Psoas muscle (tissue), 8 donors: ENCODE measurements around the gene CABLES1. TPM values are rescaled to one million over a fixed set of nuclear protein-coding genes. Genes with fewer than 3 reads are reported as not detected.

Experiments
- ATAC-seq, 4 donors: fragments of 200-7000 bp; cut with Tn5 transposase; one replicate each; pipeline ENCODE4 v1.9.1; 2020; ENCODE audit warnings: moderate library complexity in 3 of 4, mild to moderate bottlenecking in 2 of 4
- DNase-seq, 2 donors: peaks; one replicate each; pipeline ENCODE4 v3.0.0-alpha.2; 2020
- H3K27ac ChIP-seq: fragments of 200-600 bp; one replicate; pipeline ENCODE4 v1.8.0; 2022
- H3K27me3 ChIP-seq, 3 donors: fragments of 200-600 bp in 1 of 3; one replicate each; pipeline versions ENCODE4 v1.6.1 to v1.8.0; 2013 to 2022; ENCODE audit warnings: low read length in 2 of 3, mild to moderate bottlenecking in 2 of 3, moderate library complexity in 1 of 3; ENCODE audit not compliant: insufficient read depth in 3 of 3
- H3K36me3 ChIP-seq, 2 donors: fragments of 200-600 bp in 1 of 2; one replicate each; pipeline versions ENCODE4 v1.6.1 to v1.8.0; 2013 to 2022; ENCODE audit warnings: low read depth in 1 of 2, mild to moderate bottlenecking in 1 of 2, moderate library complexity in 1 of 2; ENCODE audit not compliant: insufficient read depth in 1 of 2
- H3K4me1 ChIP-seq: fragments of 200-600 bp; one replicate; pipeline ENCODE4 v1.8.0; 2022
- H3K4me3 ChIP-seq: fragments of 200-600 bp; one replicate; pipeline ENCODE4 v1.8.0; 2022; ENCODE audit warnings: mild to moderate bottlenecking
- H3K9me3 ChIP-seq: fragments of 200-600 bp; one replicate; pipeline ENCODE4 v1.8.0; 2022
- CTCF ChIP-seq: fragments of 200-600 bp; IDR thresholded peaks from one replicate; pipeline ENCODE4 v1.8.0; 2022; ENCODE audit warnings: antibody characterized with exemption
- WGBS, 3 donors: extraction: QIAGEN DNeasy Blood & Tissue Kit; methylation state at CpG; one replicate each; pipeline versions ENCODE4 v1.1.6 to v1.1.7; 2013; 5-methylcytosine and 5-hydroxymethylcytosine counted together
- intact Hi-C, 2 donors: fragments of 100-400 bp; cut with DNase I; formaldehyde crosslinking; loops; one replicate each; pipeline versions ENCODE4 v1.11.0 to v1.14.2; 2022
- polyA plus RNA-seq, 3 donors: library from polyadenylated mRNA; stranded (reverse); fragments of 200-250 nt; gene quantifications; one replicate each; pipeline ENCODE4 v1.2.3, GENCODE V29; 2013
- total RNA-seq, 4 donors: library from RNA; stranded (reverse); fragmentation: NEBNext Ultra II Directional in 2 of 4; extraction: Animal tissue kit (Norgen Biotek cat#: 25700) in 2 of 4; gene quantifications; one replicate each; pipeline versions ENCODE4 v1.2.1 to v1.2.4, GENCODE V29; 2021 to 2023
- donor health status: healthy with polysubstance abuse.
- donor health status: DM: no; HTN: no; CAD: no; lungs with moderate emphysema.
- donor health status: Bipolar disorder and iron deficiency.
- donor health status: healthy.
- donor health status: DM: yes; HTN: yes; CAD: no.
- donor health status: DM: no; HTN: no; CAD: no.
- donor health status: DM: no; HTN: no; CAD: no.
- donor health status: DM: yes; HTN: yes; CAD: no.

Gene CABLES1
- total and polyA plus RNA-seq, 7 donors: 0.42 to 1.5 (median 0.98) TPM

GRCh38 chr18:23249348-23249747 is 114.1 kb downstream of the CABLES1 start:
- H3K9me3 ChIP-seq: no peaks in the 10 kb centered on the region
- H3K27me3 ChIP-seq: no peaks in the 10 kb centered on the region
- intact Hi-C loops: no loop called here
- DNase-seq: no peak
- no peak overlapping the region for H3K4me3 ChIP-seq
- ATAC-seq: no peak
- WGBS, 3 donors: 93 to 94% (median 94%) methylated on average over 7 of the region's 7 CpGs
- H3K36me3 ChIP-seq: no peaks in the 10 kb centered on the region
- H3K27ac ChIP-seq: no peak overlapping the region
- no peak for TF ChIP-seq CTCF
- no peaks in the 10 kb centered on the region for H3K4me1 ChIP-seq

- Histone ChIP-seq H3K27ac (no peak overlapping the region), H3K36me3 (no peaks in the 10 kb centered on the region), H3K4me1 (no peaks in the 10 kb centered on the region), H3K9me3 (no peaks in the 10 kb centered on the region), H3K27me3 (no peaks in the 10 kb centered on the region), H3K4me3 (no peak overlapping the region)
- DNase-seq (peak in 1 of 2 donors; percentile 34), ATAC-seq (no peak)
- no peak for TF ChIP-seq CTCF
- WGBS, 3 donors: 74 to 84% (median 80%) methylated on average over 13 of the region's 13 CpGs
- intact Hi-C loops: no loop called here
Observed at GRCh38 chr18:23250893-23251656, 115.8 kb downstream of the CABLES1 start.

GRCh38 chr18:23253630-23254029 is 118.3 kb downstream of the CABLES1 start:
- ATAC-seq (no peak), DNase-seq (no peak)
- H3K4me3 ChIP-seq: no peak overlapping the region
- no peaks in the 10 kb centered on the region for H3K9me3 ChIP-seq
- WGBS, 3 donors: 79 to 88% (median 81%) methylated on average over 12 of the region's 12 CpGs
- H3K27ac ChIP-seq: no peak overlapping the region
- no peak for TF ChIP-seq CTCF
- H3K4me1 ChIP-seq: no peaks in the 10 kb centered on the region
- no peaks in the 10 kb centered on the region for H3K27me3 ChIP-seq
- H3K36me3 ChIP-seq: no peaks in the 10 kb centered on the region
- intact Hi-C loops: no loop called here

GRCh38 chr18:23257137-23257536 is 121.9 kb downstream of the CABLES1 start:
- Histone ChIP-seq H3K9me3 (no peaks in the 10 kb centered on the region), H3K27ac (no peak overlapping the region), H3K27me3 (no peaks in the 10 kb centered on the region), H3K4me3 (no peak overlapping the region), H3K4me1 (no peaks in the 10 kb centered on the region), H3K36me3 (no peaks in the 10 kb centered on the region)
- ATAC-seq (no peak), DNase-seq (no peak)
- no peak for TF ChIP-seq CTCF
- whole genome bisulfite sequencing, 3 donors: 91 to 93% (median 93%) methylated on average over 9 of the region's 9 CpGs
- intact Hi-C loops: no loop called here
